ENCODE measurements around the gene NETO1.

GRCh38 chr18:72898870-72899269 lies 31.1 kb upstream of the NETO1 start:
- no peak for TF ChIP-seq CTCF (IDR thresholded peaks at IDR 0.05; ENCODE audit: insufficient read depth, low read depth, low read length)
- no peak for TF ChIP-seq EZH2 (IDR thresholded peaks at IDR 0.05; ENCODE audit: insufficient read depth, low read length)

All from astrocyte (in vitro differentiated cells and primary cell).